Gastroesophageal sphincter (tissue), 3 donors: ENCODE measurements around the gene FOLR1.

Experiments
- POLR2AphosphoS5 ChIP-seq: sonication (generic); formaldehyde crosslinking; IDR thresholded peaks from one replicate; pipeline ENCODE4 v1.6.1; 2017; ENCODE audit warnings: antibody characterized with exemption
- TF ChIP-seq, protein P1 (sequence below), 4 experiments: fragments of 200-600 bp in 2 of 4; fragments of 450-650 bp in 2 of 4; sonication (generic) in 1 of 4; IDR thresholded peaks; one replicate each; pipeline ENCODE4 v1.5.1; 2017 to 2019; ENCODE audit warnings: antibody characterized with exemption in 4 of 4, mild to moderate bottlenecking in 2 of 4, moderate library complexity in 2 of 4

DNA sequence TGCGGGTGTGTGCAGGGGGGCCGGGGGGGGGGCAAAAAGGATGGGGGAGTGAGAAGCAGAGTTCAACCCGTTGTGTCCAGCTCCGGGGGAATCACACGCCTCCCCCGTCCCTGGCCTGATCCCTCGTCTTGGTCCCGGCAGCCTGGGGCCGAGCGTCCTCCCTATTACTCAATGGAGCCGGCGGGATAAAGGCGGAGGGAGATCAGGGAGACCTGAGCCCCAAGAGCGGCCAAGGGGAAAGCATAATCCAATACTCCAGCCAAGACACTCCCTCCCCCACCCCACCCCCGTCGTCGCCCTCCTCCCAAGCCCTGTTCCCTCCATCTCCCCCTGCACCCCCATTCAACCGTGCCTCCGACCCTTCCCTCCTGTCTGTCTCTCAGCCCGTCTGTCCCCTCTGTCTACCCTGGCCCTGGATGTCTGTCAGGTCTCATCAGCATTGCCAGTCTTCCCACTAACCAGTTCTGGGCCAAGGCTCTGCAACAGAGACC, 49.4 kb downstream of the FOLR1 start:
- TF ChIP-seq, protein P1, sequence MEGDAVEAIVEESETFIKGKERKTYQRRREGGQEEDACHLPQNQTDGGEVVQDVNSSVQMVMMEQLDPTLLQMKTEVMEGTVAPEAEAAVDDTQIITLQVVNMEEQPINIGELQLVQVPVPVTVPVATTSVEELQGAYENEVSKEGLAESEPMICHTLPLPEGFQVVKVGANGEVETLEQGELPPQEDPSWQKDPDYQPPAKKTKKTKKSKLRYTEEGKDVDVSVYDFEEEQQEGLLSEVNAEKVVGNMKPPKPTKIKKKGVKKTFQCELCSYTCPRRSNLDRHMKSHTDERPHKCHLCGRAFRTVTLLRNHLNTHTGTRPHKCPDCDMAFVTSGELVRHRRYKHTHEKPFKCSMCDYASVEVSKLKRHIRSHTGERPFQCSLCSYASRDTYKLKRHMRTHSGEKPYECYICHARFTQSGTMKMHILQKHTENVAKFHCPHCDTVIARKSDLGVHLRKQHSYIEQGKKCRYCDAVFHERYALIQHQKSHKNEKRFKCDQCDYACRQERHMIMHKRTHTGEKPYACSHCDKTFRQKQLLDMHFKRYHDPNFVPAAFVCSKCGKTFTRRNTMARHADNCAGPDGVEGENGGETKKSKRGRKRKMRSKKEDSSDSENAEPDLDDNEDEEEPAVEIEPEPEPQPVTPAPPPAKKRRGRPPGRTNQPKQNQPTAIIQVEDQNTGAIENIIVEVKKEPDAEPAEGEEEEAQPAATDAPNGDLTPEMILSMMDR (IDR thresholded peaks at IDR 0.05): no peak
- no peak for TF ChIP-seq POLR2AphosphoS5
